Smooth muscle cell (in vitro differentiated cells): Measurements from ENCODE around the gene AMOTL1. TPM values are rescaled to one million over a fixed set of nuclear protein-coding genes. Genes with fewer than 3 reads are reported as not detected.

Experiments used
- DNase-seq: peaks from one replicate; lab custom pipeline; 2025; ENCODE audit not compliant: unreplicated experiment; lab: John Stamatoyannopoulos, UW
- H2AFZ ChIP-seq: fragments of 200-600 bp; sonication (generic); 2 replicates; pipeline ENCODE4 v1.6.0; 2016; ENCODE audit warnings: antibody characterized with exemption, low read depth, mild to moderate bottlenecking
- H3F3A ChIP-seq: fragments of 200-600 bp; sonication (generic); 2 replicates; pipeline ENCODE4 v1.6.0; 2017; ENCODE audit warnings: antibody characterized with exemption, low read depth
- H3K27ac ChIP-seq: fragments of 200-600 bp; sonication (generic); 2 replicates; pipeline ENCODE4 v1.5.1; 2016; ENCODE audit warnings: low read depth, mild to moderate bottlenecking
- H3K27me3 ChIP-seq: fragments of 200-600 bp; sonication (generic); 2 replicates; pipeline ENCODE4 v1.6.1; 2016; ENCODE audit warnings: low read depth, mild to moderate bottlenecking
- H3K36me3 ChIP-seq: fragments of 200-600 bp; sonication (generic); 2 replicates; pipeline ENCODE4 v1.5.1; 2016; ENCODE audit warnings: low read depth
- H3K4me1 ChIP-seq: fragments of 200-600 bp; sonication (generic); 2 replicates; pipeline ENCODE4 v1.5.1; 2016; ENCODE audit warnings: low read depth
- H3K4me2 ChIP-seq: fragments of 200-600 bp; sonication (generic); 2 replicates; pipeline ENCODE4 v1.6.0; 2016; ENCODE audit warnings: mild to moderate bottlenecking
- H3K4me3 ChIP-seq: fragments of 200-600 bp; sonication (generic); 2 replicates; pipeline ENCODE4 v1.5.1; 2016; ENCODE audit warnings: mild to moderate bottlenecking
- H3K79me2 ChIP-seq: fragments of 200-600 bp; sonication (generic); 2 replicates; pipeline ENCODE4 v1.6.0; 2016; ENCODE audit warnings: low read depth, mild to moderate bottlenecking
- H3K9ac ChIP-seq: fragments of 200-600 bp; sonication (generic); 2 replicates; pipeline ENCODE4 v1.6.0; 2016; ENCODE audit warnings: low read depth
- H3K9me3 ChIP-seq: fragments of 200-600 bp; sonication (generic); replicated peaks from 2 replicates; pipeline ENCODE4 v1.5.1; 2016; ENCODE audit warnings: low read depth
- H4K20me1 ChIP-seq: fragments of 200-600 bp; sonication (generic); 2 replicates; pipeline ENCODE4 v1.6.0; 2016; ENCODE audit warnings: low read depth
- CTCF ChIP-seq: fragments of 200-600 bp; sonication (generic); IDR thresholded peaks from 2 replicates; pipeline ENCODE4 v1.5.1; 2017; ENCODE audit warnings: borderline replicate concordance, mild to moderate bottlenecking, antibody characterized with exemption; ENCODE audit not compliant: insufficient read depth, poor library complexity, severe bottlenecking
- WGBS: methylation state at CpG from one replicate; pipeline ENCODE4 v1.1.7; 2016; ENCODE audit warnings: low lambda C conversion rate; 5-methylcytosine and 5-hydroxymethylcytosine counted together
- polyA plus RNA-seq: library from polyadenylated mRNA; unstranded; fragments of >200 nt; fragmentation: Nextera tagmentation; extraction: Ambion mirVana; gene quantifications from 2 replicates; pipeline ENCODE4 v1.2.1, GENCODE V29; 2016
- total RNA-seq: library from RNA; depleted of rRNA; stranded (reverse); fragments of >200 nt; gene quantifications from 2 replicates; pipeline ENCODE4 v1.2.3, GENCODE V29; 2014

The AMOTL1 gene
- total and polyA plus RNA-seq, 2 experiments from 2014 or later: 23.4 to 61.0 TPM

DNA sequence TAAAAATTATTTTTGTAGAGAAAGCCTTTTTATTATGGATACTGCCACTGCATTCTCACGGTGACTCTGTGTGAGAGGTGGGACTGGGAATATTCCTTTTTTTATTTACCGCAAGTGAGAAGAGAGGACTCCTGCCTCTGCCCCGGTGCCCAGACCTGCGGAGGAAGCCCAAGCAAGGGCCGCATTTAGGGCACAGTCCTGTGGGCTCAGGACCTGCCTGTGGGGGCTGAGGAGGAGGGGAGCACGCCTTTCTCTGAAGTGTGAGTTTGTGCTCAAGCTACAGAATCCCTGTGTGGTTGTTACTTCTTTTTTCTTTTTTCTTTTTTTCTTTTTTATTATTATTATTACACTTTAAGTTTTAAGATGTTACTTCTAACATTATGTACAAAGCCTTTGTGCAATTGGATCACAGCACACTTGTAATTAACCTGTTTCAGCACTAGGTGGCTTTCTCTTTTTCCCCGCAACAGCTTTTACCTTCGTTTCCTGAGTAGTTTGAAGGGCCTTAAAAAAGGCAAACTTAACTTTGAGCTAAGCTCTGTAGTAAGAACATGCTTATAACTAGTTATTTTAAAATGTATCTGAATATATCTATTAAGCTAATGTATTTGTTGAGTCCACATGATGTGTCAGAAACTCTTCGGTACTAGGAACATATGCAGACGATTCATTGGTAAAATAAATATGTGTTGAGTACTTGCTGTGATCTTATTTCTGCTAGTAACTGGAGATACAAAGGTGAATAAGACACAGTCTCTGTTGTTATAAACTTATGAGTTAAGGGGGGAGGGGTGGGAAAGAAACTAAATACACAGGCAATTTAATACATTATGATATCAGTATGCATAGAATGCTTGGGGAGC lies 18.3 kb downstream of the AMOTL1 start:
- H4K20me1 ChIP-seq: peaks cover 98% of the 10 kb centered on the region
- no peak overlapping the region for H3K4me2 ChIP-seq
- H3K4me1 ChIP-seq: peaks cover 15% of the 10 kb centered on the region
- H2AFZ ChIP-seq: no peak overlapping the region
- 63% methylated on average over 10 of the region's 10 CpGs for WGBS
- DNase-seq: no peak
- H3K9ac ChIP-seq: no peak overlapping the region
- peak; percentile 49 for TF ChIP-seq CTCF
- no peak overlapping the region for H3K4me3 ChIP-seq
- peaks cover 2% of the 10 kb centered on the region for H3F3A ChIP-seq
- no peaks in the 10 kb centered on the region for H3K27me3 ChIP-seq
- peak overlapping the region; percentile 34 for H3K27ac ChIP-seq
- no peaks in the 10 kb centered on the region for H3K9me3 ChIP-seq
- H3K36me3 ChIP-seq: no peaks in the 10 kb centered on the region
- peaks cover 99% of the 10 kb centered on the region for H3K79me2 ChIP-seq

- no peak overlapping the region for H2AFZ ChIP-seq
- H3K27me3 ChIP-seq: no peaks in the 10 kb centered on the region
- H3K9me3 ChIP-seq: no peaks in the 10 kb centered on the region
- WGBS: 93% methylated on average over 5 of the region's 5 CpGs
- H3K4me2 ChIP-seq: peak overlapping the region; percentile 40
- peaks cover 13% of the 10 kb centered on the region for H3F3A ChIP-seq
- H3K9ac ChIP-seq: no peak overlapping the region
- H3K79me2 ChIP-seq: peaks cover 99% of the 10 kb centered on the region
- peaks cover 98% of the 10 kb centered on the region for H4K20me1 ChIP-seq
- TF ChIP-seq CTCF: no peak
- no peak for DNase-seq
- no peaks in the 10 kb centered on the region for H3K36me3 ChIP-seq
- H3K4me3 ChIP-seq: no peak overlapping the region
- H3K27ac ChIP-seq: peak overlapping the region; percentile 36
- peaks cover 15% of the 10 kb centered on the region for H3K4me1 ChIP-seq
These were observed 19.6 kb downstream of the AMOTL1 start for GRCh38 chr11:94787801-94788200.

DNA sequence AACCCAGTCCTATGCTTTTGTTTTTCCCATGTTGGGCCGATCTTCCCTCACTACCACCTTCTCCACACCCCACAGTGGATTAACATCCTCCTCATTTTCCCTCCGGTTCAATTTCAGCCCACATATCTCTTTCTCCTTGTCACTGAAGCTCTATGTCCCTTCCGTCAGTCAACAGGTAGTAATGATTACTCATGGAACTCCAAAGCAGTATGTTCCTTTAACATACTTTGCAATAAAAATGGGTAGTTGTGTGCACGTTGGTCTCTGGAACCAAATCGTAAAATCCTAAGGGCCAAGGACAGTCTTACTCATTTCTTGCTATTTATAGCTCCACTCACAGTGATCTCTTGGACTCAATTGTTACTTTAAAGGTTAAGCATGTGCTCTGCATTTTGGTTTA lies 20.2 kb downstream of the AMOTL1 start:
- peak overlapping the region; percentile 36 for H3K27ac ChIP-seq

More for the DNA sequence above, 20.2 kb downstream of the AMOTL1 start:
- Histone ChIP-seq H3K9me3 (no peaks in the 10 kb centered on the region), H3K4me3 (no peak overlapping the region), H3K27me3 (no peaks in the 10 kb centered on the region), H3K79me2 (peaks cover 99% of the 10 kb centered on the region), H4K20me1 (peaks cover 98% of the 10 kb centered on the region), H3K9ac (no peak overlapping the region), H3K36me3 (no peaks in the 10 kb centered on the region), H2AFZ (no peak overlapping the region), H3K4me2 (peak overlapping the region; percentile 40), H3K4me1 (peaks cover 20% of the 10 kb centered on the region), H3F3A (peaks cover 19% of the 10 kb centered on the region)
- WGBS: 39% methylated on average over 5 of the region's 5 CpGs
- TF ChIP-seq CTCF: no peak
- no peak for DNase-seq
